ENCODE measurements around the gene MSH3.

DNA sequence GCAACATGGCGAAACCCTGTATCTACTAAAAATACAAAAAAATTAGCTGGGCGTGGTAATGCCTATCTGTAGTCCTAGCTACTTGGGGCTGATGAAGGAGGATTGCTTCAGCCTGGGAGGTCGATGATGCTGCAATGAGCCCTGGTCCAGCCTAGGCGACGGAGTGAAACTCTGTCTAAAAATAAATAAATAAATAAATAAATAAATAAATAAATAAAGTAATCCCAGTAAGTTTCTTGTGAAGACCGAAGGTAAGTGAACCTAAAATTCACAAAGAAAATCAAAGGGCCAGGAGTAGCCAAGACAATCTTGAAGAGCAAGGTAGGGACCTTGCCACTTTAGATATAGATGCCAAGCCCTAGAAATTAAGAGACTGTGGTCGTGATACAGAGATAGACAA, 68.5 kb downstream of the MSH3 start:
- TF ChIP-seq CTCF (IDR thresholded peaks at IDR 0.05) (no peak), MYC (IDR thresholded peaks at IDR 0.05; ENCODE audit: borderline replicate concordance, low read length) (no peak), POLR2A (IDR thresholded peaks at IDR 0.05; ENCODE audit: low read length) (no peak), HMGXB4 (CRISPR knock-in tag; IDR thresholded peaks at IDR 0.05; ENCODE audit: borderline replicate concordance) (no peak), CHD2 (IDR thresholded peaks at IDR 0.05; ENCODE audit: low read length, partially characterized antibody) (no peak), SMC3 (IDR thresholded peaks at IDR 0.05) (no peak), HDAC2 (IDR thresholded peaks at IDR 0.05) (no peak), JUN (IDR thresholded peaks at IDR 0.05) (no peak), JUNB (IDR thresholded peaks at IDR 0.05) (no peak), EP300 (IDR thresholded peaks at IDR 0.05) (no peak)
- TF ChIP-seq, protein P1, sequence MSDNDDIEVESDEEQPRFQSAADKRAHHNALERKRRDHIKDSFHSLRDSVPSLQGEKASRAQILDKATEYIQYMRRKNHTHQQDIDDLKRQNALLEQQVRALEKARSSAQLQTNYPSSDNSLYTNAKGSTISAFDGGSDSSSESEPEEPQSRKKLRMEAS (IDR thresholded peaks at IDR 0.05): no peak
